Fibroblast of mammary gland (primary cell): Measurements from ENCODE around the gene SSTR3.

Source experiments
- DNase-seq: peaks from one replicate; pipeline ENCODE4 v3.0.0-alpha.2; 2010; ENCODE audit warnings: low read depth
- H3K4me3 ChIP-seq: 2 replicates; pipeline ENCODE4 v1.5.1; 2011; ENCODE audit warnings: low read depth, mild to moderate bottlenecking, low read length, moderate library complexity; ENCODE audit not compliant: control insufficient read depth
- CTCF ChIP-seq: conservative IDR thresholded peaks from 2 replicates; pipeline ENCODE4 v1.5.1; 2011; ENCODE audit warnings: low read depth, low read length, inconsistent platforms; ENCODE audit not compliant: control insufficient read depth, insufficient read depth

Gene SSTR3

GRCh38 chr22:37163575-37164504, 48.4 kb downstream of the SSTR3 start:
- H3K4me3 ChIP-seq, result no peak overlapping the region
- no peak for DNase-seq
- no peak for TF ChIP-seq CTCF

- no peak for DNase-seq
- TF ChIP-seq CTCF, result no peak
- no peak overlapping the region for H3K4me3 ChIP-seq
Measured at GRCh38 chr22:37163096-37163489, 49.2 kb downstream of the SSTR3 start.

GRCh38 chr22:37162221-37163095, 49.8 kb downstream of the SSTR3 start:
- TF ChIP-seq CTCF, result no peak
- H3K4me3 ChIP-seq, result no peak overlapping the region
- no peak for DNase-seq

GRCh38 chr22:37161443-37161842, 50.8 kb downstream of the SSTR3 start:
- no peak overlapping the region for H3K4me3 ChIP-seq
- peak; percentile 26 for DNase-seq
- TF ChIP-seq CTCF, result no peak

- H3K4me3 ChIP-seq, result no peak overlapping the region
- no peak for DNase-seq
- no peak for TF ChIP-seq CTCF
Measured at GRCh38 chr22:37160027-37160426, 52.2 kb downstream of the SSTR3 start.

- H3K4me3 ChIP-seq, result no peak overlapping the region
- TF ChIP-seq CTCF, result no peak
- DNase-seq, result no peak
Measured at GRCh38 chr22:37158963-37159290, 53.4 kb downstream of the SSTR3 start.
